Astrocyte of the hippocampus (primary cell): ENCODE results near the gene CRABP1.
A peak's percentile ranks its signal among the peaks of the same experiment; 100 is the strongest.

Source experiments
- DNase-seq: peaks from one replicate; pipeline ENCODE4 v3.0.0; 2011; ENCODE audit warnings: low read depth, low spot score

The CRABP1 gene

DNA sequence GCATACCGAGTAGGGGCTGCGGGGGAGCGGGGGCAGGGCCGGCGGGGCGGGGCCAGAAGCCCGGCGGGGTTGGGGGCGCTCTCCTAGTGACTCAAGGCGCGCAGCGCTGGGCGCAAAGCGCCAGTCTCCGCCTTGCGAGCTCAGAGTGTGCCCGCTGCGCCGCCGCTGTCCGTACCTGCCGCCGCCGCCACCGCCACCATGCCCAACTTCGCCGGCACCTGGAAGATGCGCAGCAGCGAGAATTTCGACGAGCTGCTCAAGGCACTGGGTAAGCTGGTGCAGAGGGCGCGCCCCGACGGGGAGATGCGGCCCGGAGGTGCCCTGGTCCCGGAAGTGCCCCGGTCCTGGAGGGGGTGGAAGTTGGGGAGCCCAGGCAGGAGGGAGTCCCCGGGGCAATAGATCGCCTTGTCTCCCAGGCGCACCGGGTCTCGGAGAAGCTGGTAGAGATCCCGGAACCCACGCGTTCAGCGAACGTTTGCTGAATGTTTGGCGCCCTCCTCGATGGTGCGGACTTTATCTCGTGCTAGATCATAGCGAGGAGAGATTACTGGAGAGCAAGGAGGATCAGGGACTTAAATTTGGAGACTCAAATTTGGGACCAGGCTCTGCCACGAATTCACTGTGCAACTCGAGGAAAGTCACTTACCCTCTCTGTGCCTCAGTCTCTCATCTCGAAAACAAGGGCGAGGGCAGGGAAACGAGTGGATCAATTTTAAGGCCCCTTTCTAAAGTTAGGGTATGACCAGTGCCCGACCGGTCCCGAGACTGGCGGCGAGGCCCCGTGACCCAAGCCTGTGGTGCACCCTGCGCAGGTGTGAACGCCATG, at the start of gene CRABP1:
CRABP1 (plus strand) TSS at position 123 of the 826 bp plus-strand sequence; CDS start at position 199, 76 bp downstream.
- peak; percentile 18 for DNase-seq

- no peak for DNase-seq
Measured at GRCh38 chr15:78291052-78291451, 49.1 kb upstream of the CRABP1 start.

- DNase-seq = no peak
Measured at GRCh38 chr15:78291698-78292097, 48.5 kb upstream of the CRABP1 start.

DNA sequence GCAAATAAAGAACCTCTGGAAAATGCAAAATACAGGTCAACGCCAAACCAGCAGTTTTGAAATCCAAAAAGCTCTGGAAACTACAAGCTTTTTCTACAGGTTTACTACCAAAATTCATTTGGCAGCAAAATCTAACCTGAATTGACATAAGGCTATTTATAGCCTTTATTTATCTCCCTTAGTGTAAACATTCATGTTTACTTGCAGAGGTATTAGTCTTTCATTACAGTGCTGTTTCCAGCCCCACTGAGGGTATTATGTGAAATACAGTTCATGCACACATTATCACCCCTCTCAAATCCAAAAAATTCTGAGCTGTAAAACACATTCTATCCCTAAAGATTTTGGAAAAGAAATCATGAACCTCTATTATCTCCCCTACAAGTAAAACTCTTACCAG, 47.9 kb upstream of the CRABP1 start:
- DNase-seq = no peak

GRCh38 chr15:78299101-78299930, 40.8 kb upstream of the CRABP1 start, which contains the start of gene SKIC8:
Gene SKIC8 (minus strand): TSS chr15:78299609. CDS start chr15:78295686, 3,923 bp downstream.
- peak; percentile 98 for DNase-seq

GRCh38 chr15:78301326-78301725, 38.8 kb upstream of the CRABP1 start:
- no peak for DNase-seq

- peak; percentile 33 for DNase-seq
Measured at GRCh38 chr15:78301828-78302227, 38.3 kb upstream of the CRABP1 start.

GRCh38 chr15:78302579-78303312, 37.4 kb upstream of the CRABP1 start:
- DNase-seq = peak; percentile 48

- DNase-seq = no peak
Measured at GRCh38 chr15:78304216-78305066, 35.7 kb upstream of the CRABP1 start.

GRCh38 chr15:78306176-78306774, 33.9 kb upstream of the CRABP1 start:
- peak; percentile 89 for DNase-seq

- DNase-seq = no peak
Measured at GRCh38 chr15:78307976-78308375, 32.2 kb upstream of the CRABP1 start.

GRCh38 chr15:78308422-78309032, 31.6 kb upstream of the CRABP1 start:
- DNase-seq = peak; percentile 88

DNA sequence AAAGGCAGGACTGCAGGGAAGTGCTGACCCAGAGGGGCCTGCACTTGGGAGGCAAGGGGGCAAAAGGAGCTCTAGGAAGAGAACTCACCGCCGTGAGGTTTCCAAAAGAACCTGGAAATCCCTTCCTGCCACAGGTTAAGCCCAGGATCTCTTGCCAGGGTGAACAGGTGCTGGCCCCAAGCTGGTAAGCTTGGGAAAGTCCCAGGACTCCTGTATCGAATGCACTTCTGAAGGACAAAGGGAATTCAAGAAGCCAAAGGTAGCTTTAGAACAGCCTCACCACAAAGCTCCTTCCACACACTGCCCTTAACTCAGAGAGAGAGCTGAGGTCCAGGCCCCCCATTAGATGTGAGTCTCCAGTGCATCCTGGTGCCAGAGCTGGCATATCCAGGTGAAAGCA, 28.9 kb upstream of the CRABP1 start:
- no peak for DNase-seq

DNA sequence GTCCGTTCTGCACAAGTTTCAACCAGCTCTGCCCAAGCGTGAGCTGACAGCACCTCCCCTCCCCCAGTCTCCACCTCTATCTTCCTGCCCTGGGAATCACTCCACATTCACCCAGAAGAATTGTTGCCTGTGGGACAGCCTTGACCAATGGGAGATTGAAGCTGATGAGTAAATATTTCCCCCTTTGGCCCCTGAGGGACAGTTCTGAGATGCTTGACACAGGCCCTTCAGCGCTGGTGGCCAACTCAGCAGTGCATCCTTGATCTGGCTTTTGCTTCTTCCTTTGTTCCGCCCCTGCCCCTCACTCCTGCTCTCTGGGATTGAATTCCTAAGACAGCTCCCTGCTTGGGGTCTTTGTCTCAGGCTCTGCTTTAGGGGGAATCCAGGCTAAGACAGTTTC, 27.6 kb upstream of the CRABP1 start:
- no peak for DNase-seq

DNA sequence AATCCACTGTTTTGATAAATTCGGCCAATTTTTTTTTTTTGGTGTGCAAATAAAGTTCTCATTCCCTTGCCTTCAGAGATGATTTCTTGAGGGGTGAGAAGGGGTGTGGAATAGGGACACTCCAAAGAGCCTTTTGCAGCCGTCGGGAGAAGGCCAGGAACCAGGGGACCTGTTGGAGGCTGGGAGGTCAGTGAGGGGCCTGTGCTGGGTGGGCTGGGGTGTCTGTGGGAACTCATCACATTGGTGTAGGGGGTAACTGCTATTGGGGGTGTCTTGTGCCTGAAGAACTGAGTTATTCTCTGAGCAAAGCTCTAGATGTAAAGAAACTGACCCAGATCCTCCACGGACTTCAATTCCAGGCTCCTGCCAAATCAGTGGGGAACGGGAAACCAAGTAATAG, 27.2 kb upstream of the CRABP1 start:
- no peak for DNase-seq

- DNase-seq = no peak
Measured at GRCh38 chr15:78313383-78313782, 26.8 kb upstream of the CRABP1 start.

GRCh38 chr15:78314181-78314581, 26.0 kb upstream of the CRABP1 start:
- no peak for DNase-seq

GRCh38 chr15:78315686-78316282, 24.4 kb upstream of the CRABP1 start:
- peak; percentile 11 for DNase-seq

DNA sequence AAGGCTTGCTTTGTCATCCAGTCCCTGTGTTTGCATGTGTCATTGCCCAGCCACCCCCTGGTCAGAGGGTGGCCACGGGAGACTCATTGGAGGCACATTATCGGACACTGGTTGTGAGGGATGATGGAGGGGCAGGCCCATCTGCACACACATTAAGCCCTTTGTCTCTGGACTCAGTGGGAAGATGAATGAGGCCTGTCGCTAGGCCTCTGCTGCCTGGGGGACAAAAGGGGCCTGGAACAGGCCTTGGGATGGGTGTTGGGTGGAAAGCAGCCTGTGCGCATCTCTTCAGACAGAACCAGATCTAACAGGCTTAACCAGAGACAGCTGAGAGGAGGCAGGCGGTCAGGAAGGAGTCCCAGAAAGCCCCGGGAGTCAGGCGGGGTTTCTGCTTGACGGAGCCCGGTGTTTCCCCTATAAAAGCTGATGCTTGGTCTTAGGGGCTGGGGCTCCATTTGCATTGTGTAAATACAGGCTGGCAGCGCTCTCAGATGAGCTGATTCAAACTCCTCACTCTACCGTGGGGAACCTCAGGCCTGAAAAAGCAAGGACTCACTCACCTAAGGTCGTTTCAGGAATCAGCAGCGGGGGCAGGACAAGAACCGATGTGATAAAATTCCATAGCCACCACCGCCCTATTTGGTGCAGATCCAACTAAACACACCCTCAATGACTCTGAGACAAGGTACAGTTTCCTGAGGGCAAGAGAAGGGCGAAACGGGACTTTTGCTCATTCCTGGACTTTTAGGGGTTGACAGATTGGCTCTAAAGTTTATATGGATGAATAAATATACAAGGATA, 23.7 kb upstream of the CRABP1 start:
- no peak for DNase-seq
